ENCODE results near the gene KATNAL1. TPM values are rescaled to one million over a fixed set of nuclear protein-coding genes. Genes with fewer than 3 reads are reported as not detected.

Gene KATNAL1
- polyA plus RNA-seq, 1 donor (not counting 4 experiments of a cell fraction or from before 2014, with no cell fraction given) = 10.1 TPM

DNA sequence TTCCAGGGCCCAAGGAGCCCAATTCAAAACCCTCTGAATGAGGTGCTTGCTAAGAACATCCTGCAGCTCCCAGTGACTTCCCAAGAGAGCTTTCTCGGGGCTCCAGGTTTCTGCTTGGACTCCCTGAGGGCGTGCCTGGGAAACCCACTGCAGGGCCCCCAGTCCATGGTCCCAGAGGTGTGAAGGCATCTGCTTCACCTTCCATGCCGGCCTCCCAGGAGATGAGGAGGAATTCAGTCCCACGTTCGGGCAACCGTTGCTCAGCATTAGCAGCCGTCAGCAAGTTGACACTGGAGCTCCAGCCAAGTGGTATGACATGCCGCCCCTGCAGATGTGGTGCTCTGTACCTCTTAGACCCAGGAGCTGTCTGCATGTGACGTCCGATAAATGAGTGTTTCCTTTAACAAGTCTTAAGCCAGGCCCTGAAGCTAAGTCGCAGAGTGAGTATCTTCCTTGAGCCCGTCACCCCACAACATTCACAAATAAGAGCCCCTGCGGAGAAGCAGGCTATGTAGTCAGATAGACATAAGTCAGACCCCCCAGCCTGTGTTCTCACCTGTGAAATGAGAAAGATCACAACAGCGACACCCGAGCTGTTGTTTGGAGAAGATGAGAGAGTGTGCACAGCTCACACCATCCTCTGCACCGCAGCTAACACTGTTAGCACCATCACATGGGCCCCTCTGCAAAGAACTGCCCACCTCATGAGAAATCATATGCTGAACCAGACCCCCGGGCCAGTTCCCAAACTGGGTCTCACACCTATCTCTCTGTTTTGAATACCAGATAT lies 150.3 kb downstream of the KATNAL1 start:
- H3K79me2 ChIP-seq (ENCODE audit: control insufficient read depth, insufficient read depth, low read length) = no peaks in the 10 kb centered on the region
- H3K9me1 ChIP-seq (ENCODE audit: control insufficient read depth, extremely low read depth, insufficient read depth, low read length) = no peaks in the 10 kb centered on the region
- H3K27ac ChIP-seq (ENCODE audit: control insufficient read depth, insufficient read depth, low read length) = no peak overlapping the region
- no peak for TF ChIP-seq EZH2 (IDR thresholded peaks at IDR 0.05; ENCODE audit: low read length)
- TF ChIP-seq, protein P1, sequence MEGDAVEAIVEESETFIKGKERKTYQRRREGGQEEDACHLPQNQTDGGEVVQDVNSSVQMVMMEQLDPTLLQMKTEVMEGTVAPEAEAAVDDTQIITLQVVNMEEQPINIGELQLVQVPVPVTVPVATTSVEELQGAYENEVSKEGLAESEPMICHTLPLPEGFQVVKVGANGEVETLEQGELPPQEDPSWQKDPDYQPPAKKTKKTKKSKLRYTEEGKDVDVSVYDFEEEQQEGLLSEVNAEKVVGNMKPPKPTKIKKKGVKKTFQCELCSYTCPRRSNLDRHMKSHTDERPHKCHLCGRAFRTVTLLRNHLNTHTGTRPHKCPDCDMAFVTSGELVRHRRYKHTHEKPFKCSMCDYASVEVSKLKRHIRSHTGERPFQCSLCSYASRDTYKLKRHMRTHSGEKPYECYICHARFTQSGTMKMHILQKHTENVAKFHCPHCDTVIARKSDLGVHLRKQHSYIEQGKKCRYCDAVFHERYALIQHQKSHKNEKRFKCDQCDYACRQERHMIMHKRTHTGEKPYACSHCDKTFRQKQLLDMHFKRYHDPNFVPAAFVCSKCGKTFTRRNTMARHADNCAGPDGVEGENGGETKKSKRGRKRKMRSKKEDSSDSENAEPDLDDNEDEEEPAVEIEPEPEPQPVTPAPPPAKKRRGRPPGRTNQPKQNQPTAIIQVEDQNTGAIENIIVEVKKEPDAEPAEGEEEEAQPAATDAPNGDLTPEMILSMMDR (optimal IDR thresholded peaks at IDR 0.05 in 1 of 3, IDR thresholded peaks at IDR 0.05 in 1 of 3, conservative IDR thresholded peaks at IDR 0.05 in 1 of 3; ENCODE audit: extremely low read depth in 1 of 3, insufficient read depth in 2 of 3, low read length in 3 of 3) = no peak
- H2AFZ ChIP-seq (ENCODE audit: control insufficient read depth, low read length) = no peak overlapping the region
- H3K4me1 ChIP-seq (ENCODE audit: control insufficient read depth, extremely low read depth, insufficient read depth, low read length) = no peaks in the 10 kb centered on the region
- no peaks in the 10 kb centered on the region for H3K36me3 ChIP-seq (ENCODE audit: control insufficient read depth in 2 of 2, extremely low read depth in 1 of 2, insufficient read depth in 2 of 2, low read length in 2 of 2)
- dilution Hi-C loops (cut with MboI; ENCODE audit: extremely low pct_ligation_motif_present, low sequenced_read_pairs) = no loop called here
- no peak overlapping the region for H3K4me3 ChIP-seq (ENCODE audit: control insufficient read depth in 2 of 3, extremely low read depth in 1 of 3, insufficient read depth in 2 of 3, low read depth in 1 of 3, low read length in 3 of 3)
- no peak overlapping the region for H3K4me2 ChIP-seq (ENCODE audit: control insufficient read depth, extremely low read depth, insufficient read depth, low read depth, low read length)
- FAIRE-seq (no peak), DNase-seq (ENCODE audit: low read depth, low spot score) (no peak)
- no peak overlapping the region for H3K9ac ChIP-seq (ENCODE audit: control insufficient read depth, extremely low read depth, insufficient read depth, low read length)
- H4K20me1 ChIP-seq (ENCODE audit: control insufficient read depth, extremely low read depth, insufficient read depth, low read length) = no peaks in the 10 kb centered on the region
- no peaks in the 10 kb centered on the region for H3K9me3 ChIP-seq (ENCODE audit: control insufficient read depth, low read depth, low read length)
- peaks cover 4% of the 10 kb centered on the region for H3K27me3 ChIP-seq (ENCODE audit: control insufficient read depth, extremely low read depth, insufficient read depth, low read length)

DNA sequence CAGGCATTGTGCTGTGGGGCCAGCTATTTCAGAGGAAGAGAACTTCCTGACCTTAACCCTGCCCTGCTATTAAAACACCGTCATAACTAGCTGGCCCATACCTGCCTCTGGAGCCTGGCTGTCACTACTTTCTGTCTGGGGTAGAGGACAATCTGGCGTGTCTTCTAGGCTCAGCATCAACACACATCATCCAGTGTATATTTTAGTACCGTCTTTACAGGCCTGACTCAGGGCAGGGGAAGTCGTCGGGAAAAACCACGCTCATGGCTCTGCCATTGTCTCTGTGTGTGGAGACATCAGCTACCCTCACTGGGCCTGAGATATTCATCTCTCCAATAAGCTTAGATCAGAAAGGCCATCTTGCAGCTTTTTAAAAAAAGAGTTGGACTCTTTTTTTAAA lies 151.1 kb downstream of the KATNAL1 start:
- dilution Hi-C loops (cut with MboI; ENCODE audit: extremely low pct_ligation_motif_present, low sequenced_read_pairs) = no loop called here
- Histone ChIP-seq H3K36me3 (ENCODE audit: control insufficient read depth in 2 of 2, extremely low read depth in 1 of 2, insufficient read depth in 2 of 2, low read length in 2 of 2) (no peaks in the 10 kb centered on the region), H3K4me3 (ENCODE audit: control insufficient read depth in 2 of 3, extremely low read depth in 1 of 3, insufficient read depth in 2 of 3, low read depth in 1 of 3, low read length in 3 of 3) (no peak overlapping the region), H3K27me3 (ENCODE audit: control insufficient read depth, extremely low read depth, insufficient read depth, low read length) (peaks cover 4% of the 10 kb centered on the region), H3K4me2 (ENCODE audit: control insufficient read depth, extremely low read depth, insufficient read depth, low read depth, low read length) (no peak overlapping the region), H3K79me2 (ENCODE audit: control insufficient read depth, insufficient read depth, low read length) (no peaks in the 10 kb centered on the region), H4K20me1 (ENCODE audit: control insufficient read depth, extremely low read depth, insufficient read depth, low read length) (no peaks in the 10 kb centered on the region), H3K9ac (ENCODE audit: control insufficient read depth, extremely low read depth, insufficient read depth, low read length) (no peak overlapping the region), H3K9me3 (ENCODE audit: control insufficient read depth, low read depth, low read length) (no peaks in the 10 kb centered on the region), H3K27ac (ENCODE audit: control insufficient read depth, insufficient read depth, low read length) (no peak overlapping the region), H3K4me1 (ENCODE audit: control insufficient read depth, extremely low read depth, insufficient read depth, low read length) (no peaks in the 10 kb centered on the region), H2AFZ (ENCODE audit: control insufficient read depth, low read length) (no peak overlapping the region), H3K9me1 (ENCODE audit: control insufficient read depth, extremely low read depth, insufficient read depth, low read length) (no peaks in the 10 kb centered on the region)
- FAIRE-seq (no peak), DNase-seq (ENCODE audit: low read depth, low spot score) (no peak)
- no peak for TF ChIP-seq EZH2 (IDR thresholded peaks at IDR 0.05; ENCODE audit: low read length)
- TF ChIP-seq, protein P1 (optimal IDR thresholded peaks at IDR 0.05 in 1 of 3, IDR thresholded peaks at IDR 0.05 in 1 of 3, conservative IDR thresholded peaks at IDR 0.05 in 1 of 3; ENCODE audit: extremely low read depth in 1 of 3, insufficient read depth in 2 of 3, low read length in 3 of 3) = no peak
